ENCODE results near the gene GAS7.

GAS7 gene

GRCh38 chr17:9982159-9982558 lies 216.2 kb downstream of the GAS7 start:
- no peak for DNase-seq (ENCODE audit: low read depth in 2 of 2)

GRCh38 chr17:9981344-9981915 lies 217.0 kb downstream of the GAS7 start:
- DNase-seq (ENCODE audit: low read depth in 2 of 2): no peak

- no peak for DNase-seq (ENCODE audit: low read depth in 2 of 2)
Measured at GRCh38 chr17:9979463-9979995, 218.9 kb downstream of the GAS7 start.

- no peak for DNase-seq (ENCODE audit: low read depth in 2 of 2)
Measured at GRCh38 chr17:9977180-9977575, 221.2 kb downstream of the GAS7 start.

GRCh38 chr17:9976283-9977179 lies 221.9 kb downstream of the GAS7 start:
- DNase-seq (ENCODE audit: low read depth in 2 of 2): no peak

GRCh38 chr17:9974448-9975381 lies 223.7 kb downstream of the GAS7 start:
- DNase-seq (ENCODE audit: low read depth in 2 of 2): no peak

GRCh38 chr17:9973669-9974447 lies 224.5 kb downstream of the GAS7 start:
- no peak for DNase-seq (ENCODE audit: low read depth in 2 of 2)

- DNase-seq (ENCODE audit: low read depth in 2 of 2): no peak
Measured at GRCh38 chr17:9971991-9972390, 226.4 kb downstream of the GAS7 start.

- DNase-seq (ENCODE audit: low read depth in 2 of 2): no peak
Measured at GRCh38 chr17:9969301-9969935, 229.0 kb downstream of the GAS7 start.

GRCh38 chr17:9968881-9969280 lies 229.5 kb downstream of the GAS7 start:
- no peak for DNase-seq (ENCODE audit: low read depth in 2 of 2)

- no peak for DNase-seq (ENCODE audit: low read depth in 2 of 2)
Measured at GRCh38 chr17:9968008-9968407, 230.4 kb downstream of the GAS7 start.

GRCh38 chr17:9959377-9959981 lies 238.9 kb downstream of the GAS7 start:
- no peak for DNase-seq (ENCODE audit: low read depth in 2 of 2)

- no peak for DNase-seq (ENCODE audit: low read depth in 2 of 2)
Measured at GRCh38 chr17:9958586-9959281, 239.7 kb downstream of the GAS7 start.

- no peak for DNase-seq (ENCODE audit: low read depth in 2 of 2)
Measured at GRCh38 chr17:9957244-9957643, 241.2 kb downstream of the GAS7 start.

- DNase-seq (ENCODE audit: low read depth in 2 of 2): no peak
Measured at GRCh38 chr17:9956474-9957131, 241.8 kb downstream of the GAS7 start.

GRCh38 chr17:9953492-9953891 lies 244.9 kb downstream of the GAS7 start:
- no peak for DNase-seq (ENCODE audit: low read depth in 2 of 2)

- no peak for DNase-seq (ENCODE audit: low read depth in 2 of 2)
Measured at GRCh38 chr17:9951803-9952202, 246.6 kb downstream of the GAS7 start.

- no peak for DNase-seq (ENCODE audit: low read depth in 2 of 2)
Measured at GRCh38 chr17:9948928-9949327, 249.5 kb downstream of the GAS7 start.

GRCh38 chr17:9944704-9945103 lies 253.7 kb downstream of the GAS7 start:
- DNase-seq (ENCODE audit: low read depth in 2 of 2): no peak

All from stimulated activated CD8-positive, alpha-beta memory T cell treated with anti-CD3 and anti-CD28 coated beads, Interleukin-7, amount 100 ng/mL, for 4 hours (primary cell).